Stimulated activated CD4-positive, alpha-beta T cell treated with anti-CD3 and anti-CD28 coated beads, Interleukin-1b, Interleukin-23, amount 100 ng/mL, for 1 hour (primary cell): ENCODE results near the gene THAP7.

Source experiments
- DNase-seq, 2 donors: peaks; one replicate each; pipeline ENCODE4 v3.0.0-alpha.2; 2020; ENCODE audit warnings: low read depth in 2 of 2

THAP7 gene

GRCh38 chr22:20964090-20964798 lies 37.7 kb downstream of the THAP7 start:
- DNase-seq: no peak

- no peak for DNase-seq
These were observed 38.5 kb downstream of the THAP7 start for GRCh38 chr22:20963201-20964052.

GRCh38 chr22:20962491-20962945 lies 39.4 kb downstream of the THAP7 start:
- no peak for DNase-seq

GRCh38 chr22:20960609-20961008 lies 41.3 kb downstream of the THAP7 start:
- DNase-seq: no peak

- no peak for DNase-seq
These were observed 42.1 kb downstream of the THAP7 start for GRCh38 chr22:20959578-20960461.

- DNase-seq: no peak
These were observed 44.1 kb downstream of the THAP7 start for GRCh38 chr22:20957683-20958431.

- DNase-seq: no peak
These were observed 44.7 kb downstream of the THAP7 start for GRCh38 chr22:20957102-20957682.

- DNase-seq: no peak
These were observed 45.4 kb downstream of the THAP7 start for GRCh38 chr22:20956258-20957101.

- no peak for DNase-seq
These were observed 46.4 kb downstream of the THAP7 start for GRCh38 chr22:20955548-20955947.

- DNase-seq: no peak
These were observed 48.0 kb downstream of the THAP7 start for GRCh38 chr22:20953668-20954500.

GRCh38 chr22:20953342-20953608 lies 48.6 kb downstream of the THAP7 start:
- DNase-seq: no peak

- DNase-seq: no peak
These were observed 49.2 kb downstream of the THAP7 start for GRCh38 chr22:20952544-20953341.

GRCh38 chr22:20951932-20952380 lies 50.0 kb downstream of the THAP7 start:
- DNase-seq: no peak

GRCh38 chr22:20951151-20951931 lies 50.6 kb downstream of the THAP7 start:
- no peak for DNase-seq

- DNase-seq: no peak
These were observed 52.2 kb downstream of the THAP7 start for GRCh38 chr22:20949698-20950183.
